Measurements from ENCODE around the gene CYP2J2.

DNA sequence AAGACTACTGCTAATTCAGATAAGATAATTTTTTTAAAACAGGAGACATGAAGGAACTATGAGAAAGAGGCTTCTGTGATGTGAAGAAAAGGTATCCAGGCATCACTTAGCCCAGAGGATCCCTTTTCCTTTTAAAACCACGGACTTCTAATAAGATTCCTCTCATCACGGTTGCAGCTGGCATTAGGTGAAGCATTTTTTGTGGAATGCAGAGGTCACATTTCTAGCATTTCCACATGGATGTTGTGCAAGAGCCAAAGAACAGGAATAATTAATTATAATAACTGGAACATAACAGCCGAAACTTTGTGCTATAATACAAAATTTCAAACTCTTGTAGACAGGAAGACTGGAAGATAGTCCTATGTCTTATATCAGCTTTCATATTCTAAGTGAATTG is 27.6 kb downstream of the CYP2J2 start:
- TF ChIP-seq, protein P1, sequence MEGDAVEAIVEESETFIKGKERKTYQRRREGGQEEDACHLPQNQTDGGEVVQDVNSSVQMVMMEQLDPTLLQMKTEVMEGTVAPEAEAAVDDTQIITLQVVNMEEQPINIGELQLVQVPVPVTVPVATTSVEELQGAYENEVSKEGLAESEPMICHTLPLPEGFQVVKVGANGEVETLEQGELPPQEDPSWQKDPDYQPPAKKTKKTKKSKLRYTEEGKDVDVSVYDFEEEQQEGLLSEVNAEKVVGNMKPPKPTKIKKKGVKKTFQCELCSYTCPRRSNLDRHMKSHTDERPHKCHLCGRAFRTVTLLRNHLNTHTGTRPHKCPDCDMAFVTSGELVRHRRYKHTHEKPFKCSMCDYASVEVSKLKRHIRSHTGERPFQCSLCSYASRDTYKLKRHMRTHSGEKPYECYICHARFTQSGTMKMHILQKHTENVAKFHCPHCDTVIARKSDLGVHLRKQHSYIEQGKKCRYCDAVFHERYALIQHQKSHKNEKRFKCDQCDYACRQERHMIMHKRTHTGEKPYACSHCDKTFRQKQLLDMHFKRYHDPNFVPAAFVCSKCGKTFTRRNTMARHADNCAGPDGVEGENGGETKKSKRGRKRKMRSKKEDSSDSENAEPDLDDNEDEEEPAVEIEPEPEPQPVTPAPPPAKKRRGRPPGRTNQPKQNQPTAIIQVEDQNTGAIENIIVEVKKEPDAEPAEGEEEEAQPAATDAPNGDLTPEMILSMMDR (IDR thresholded peaks at IDR 0.05), result no peak
- TF ChIP-seq POLR2A (IDR thresholded peaks at IDR 0.05), result no peak
- no peak for TF ChIP-seq EP300 (IDR thresholded peaks at IDR 0.05)

Measured in ovary (tissue), 3 donors.